HEK293 (cell line): Measurements from ENCODE around the gene FGF6.

Source experiments
- CTCF ChIA-PET: fragments of 350-600 bp; formaldehyde crosslinking; extraction: SDS; loops from one replicate; lab custom pipeline; 2021; ENCODE audit warnings: antibody characterized with exemption; lab: Yijun Ruan, JAX
- POLR2A ChIA-PET: fragments of 300-600 bp; formaldehyde crosslinking; extraction: SDS; loops from one replicate; lab custom pipeline; 2020; ENCODE audit warnings: antibody characterized with exemption, inconsistent platforms; lab: Yijun Ruan, JAX
- H3K27ac ChIP-seq: fragments of 200-500 bp; sonication (Bioruptor generic); 2 replicates; pipeline ENCODE4 v1.5.1; 2014; ENCODE audit warnings: low read depth, low read length, control low read depth, inconsistent platforms; ENCODE audit errors: extremely low read depth
- H3K36me3 ChIP-seq, 2 experiments: fragments of 200-500 bp in 1 of 2; sonication (Bioruptor generic) in 1 of 2; 1 replicate in 1 of 2; 2 replicates in 1 of 2; pipeline ENCODE4 v1.5.1; 2014 to 2017; ENCODE audit warnings: inconsistent platforms in 2 of 2, low read length in 2 of 2; ENCODE audit not compliant: control insufficient read depth in 2 of 2, insufficient read depth in 1 of 2
- H3K4me1 ChIP-seq: fragments of 200-500 bp; sonication (Bioruptor generic); 2 replicates; pipeline ENCODE4 v1.5.1; 2014; ENCODE audit warnings: mild to moderate bottlenecking, low read length, inconsistent platforms; ENCODE audit not compliant: control insufficient read depth, insufficient read depth
- H3K4me3 ChIP-seq: 2 replicates; pipeline ENCODE4 v1.5.1; 2011; ENCODE audit warnings: low read depth, mild to moderate bottlenecking, control low read depth, low read length, moderate library complexity
- H3K9me3 ChIP-seq: fragments of 200-500 bp; sonication (Bioruptor generic); 2 replicates; pipeline ENCODE4 v1.5.1; 2014; ENCODE audit warnings: low read depth, low read length, inconsistent platforms; ENCODE audit not compliant: control insufficient read depth, insufficient read depth
- BCL11A ChIP-seq: fragments of 450-650 bp; formaldehyde crosslinking; IDR thresholded peaks from 2 replicates; pipeline ENCODE4 v1.5.1; 2016; ENCODE audit warnings: low read depth, missing biosample characterization, missing genetic modification characterization
- BCL6B ChIP-seq: fragments of 450-650 bp; formaldehyde crosslinking; IDR thresholded peaks from 2 replicates; pipeline ENCODE4 v1.5.1; 2017; ENCODE audit warnings: missing biosample characterization, missing genetic modification characterization
- OVOL3 ChIP-seq: fragments of 450-650 bp; formaldehyde crosslinking; IDR thresholded peaks from 2 replicates; pipeline ENCODE4 v1.5.1; 2016; ENCODE audit warnings: missing biosample characterization, missing genetic modification characterization
- ZFP37 ChIP-seq: fragments of 450-650 bp; formaldehyde crosslinking; IDR thresholded peaks from 2 replicates; pipeline ENCODE4 v1.5.1; 2016; ENCODE audit warnings: missing biosample characterization, missing genetic modification characterization
- ZNF112 ChIP-seq: fragments of 450-650 bp; formaldehyde crosslinking; IDR thresholded peaks from 2 replicates; pipeline ENCODE4 v1.5.0; 2017; ENCODE audit warnings: missing biosample characterization, missing genetic modification characterization
- ZNF114 ChIP-seq: fragments of 450-650 bp; formaldehyde crosslinking; IDR thresholded peaks from 2 replicates; pipeline ENCODE4 v1.5.0; 2017; ENCODE audit warnings: missing biosample characterization, missing genetic modification characterization
- ZNF140 ChIP-seq: fragments of 450-650 bp; formaldehyde crosslinking; IDR thresholded peaks from 2 replicates; pipeline ENCODE4 v1.5.1; 2016; ENCODE audit warnings: missing biosample characterization, missing genetic modification characterization
- ZNF202 ChIP-seq: fragments of 450-650 bp; formaldehyde crosslinking; IDR thresholded peaks from 2 replicates; pipeline ENCODE4 v1.5.1; 2016; ENCODE audit warnings: missing biosample characterization, missing genetic modification characterization, borderline replicate concordance
- ZNF23 ChIP-seq: fragments of 450-650 bp; formaldehyde crosslinking; IDR thresholded peaks from 2 replicates; pipeline ENCODE4 v1.5.1; 2016; ENCODE audit warnings: missing biosample characterization, missing genetic modification characterization, borderline replicate concordance
- ZNF48 ChIP-seq: fragments of 450-650 bp; formaldehyde crosslinking; IDR thresholded peaks from 2 replicates; pipeline ENCODE4 v1.5.1; 2016; ENCODE audit warnings: missing biosample characterization, missing genetic modification characterization
- ZNF514 ChIP-seq: fragments of 450-650 bp; formaldehyde crosslinking; IDR thresholded peaks from 2 replicates; pipeline ENCODE4 v1.5.1; 2016; ENCODE audit warnings: missing biosample characterization, missing genetic modification characterization
- ZNF571 ChIP-seq: fragments of 450-650 bp; formaldehyde crosslinking; IDR thresholded peaks from 2 replicates; pipeline ENCODE4 v1.5.0; 2017; ENCODE audit warnings: missing biosample characterization, missing genetic modification characterization
- ZNF600 ChIP-seq: fragments of 450-650 bp; formaldehyde crosslinking; IDR thresholded peaks from 2 replicates; pipeline ENCODE4 v1.5.1; 2016; ENCODE audit warnings: missing biosample characterization, missing genetic modification characterization
- ZNF624 ChIP-seq: fragments of 450-650 bp; formaldehyde crosslinking; IDR thresholded peaks from 2 replicates; pipeline ENCODE4 v1.5.1; 2017; ENCODE audit warnings: missing biosample characterization, missing genetic modification characterization
- ZNF701 ChIP-seq: fragments of 450-650 bp; formaldehyde crosslinking; IDR thresholded peaks from 2 replicates; pipeline ENCODE4 v1.5.1; 2016; ENCODE audit warnings: missing biosample characterization, missing genetic modification characterization
- ZSCAN4 ChIP-seq: fragments of 450-650 bp; formaldehyde crosslinking; IDR thresholded peaks from 2 replicates; pipeline ENCODE4 v1.5.1; 2017; ENCODE audit warnings: missing biosample characterization, missing genetic modification characterization
- TF ChIP-seq, protein P1 (sequence below): fragments of 450-650 bp; formaldehyde crosslinking; IDR thresholded peaks from 2 replicates; pipeline ENCODE4 v1.5.0; 2017; ENCODE audit warnings: missing biosample characterization, missing genetic modification characterization, borderline replicate concordance
- TF ChIP-seq, protein P2 (sequence below): fragments of 450-650 bp; IDR thresholded peaks from 2 replicates; pipeline ENCODE4 v1.5.1; 2018; ENCODE audit warnings: missing biosample characterization, missing genetic modification characterization

FGF6 gene

GRCh38 chr12:4439736-4440135 lies 5.9 kb downstream of the FGF6 start:
- H3K9me3 ChIP-seq = no peaks in the 10 kb centered on the region
- POLR2A ChIA-PET = no interaction called here
- H3K27ac ChIP-seq = no peak overlapping the region
- no peak overlapping the region for H3K4me3 ChIP-seq
- TF ChIP-seq ZNF23 (tag by site-specific recombination) (no peak), BCL6B (tag by site-specific recombination) (no peak), ZNF112 (tag by site-specific recombination) (no peak)
- peaks cover 8% of the 10 kb centered on the region for H3K4me1 ChIP-seq
- CTCF ChIA-PET = interaction anchor here (0.8 to 1.1 kb wide), 2 partner anchors 18 to 19 kb away, joined by 4 read pairs; no protein-coding TSS in a partner anchor
- H3K36me3 ChIP-seq = no peaks in the 10 kb centered on the region

DNA sequence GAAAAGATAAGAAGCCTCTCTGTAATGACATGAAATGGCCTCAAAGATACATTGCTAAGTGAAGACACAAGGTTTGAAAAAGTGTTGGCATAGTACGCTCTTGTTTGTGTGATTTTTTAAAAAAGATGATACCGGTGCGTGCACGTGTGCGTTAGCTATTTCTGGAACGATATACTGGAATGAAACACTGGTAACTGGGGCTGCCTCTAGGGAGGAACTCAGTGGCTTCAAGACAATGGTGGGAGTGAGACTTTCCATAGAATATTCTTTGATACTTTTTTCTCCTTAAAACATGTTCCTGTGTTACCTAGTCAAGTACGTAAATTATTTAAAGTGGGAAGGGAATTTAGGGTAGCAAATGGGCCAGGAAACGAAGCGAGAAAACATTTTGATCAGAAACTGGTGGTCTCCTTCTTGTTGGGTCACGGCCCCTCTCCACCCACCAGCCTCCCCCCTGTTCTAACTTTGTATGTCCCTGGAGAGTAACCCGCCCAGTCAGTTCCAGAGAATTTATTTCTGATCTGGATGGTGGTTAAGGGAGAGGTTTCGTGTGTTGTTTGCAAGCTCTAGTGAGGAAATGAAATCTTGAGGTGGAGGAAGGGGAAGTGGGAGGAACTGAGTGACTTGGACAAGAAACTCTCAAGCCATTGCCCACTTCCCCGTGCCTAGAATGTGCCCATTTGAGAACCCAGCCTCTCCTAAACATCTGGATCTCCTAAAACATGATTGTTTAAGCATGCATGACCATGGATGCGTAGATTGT lies 6.6 kb downstream of the FGF6 start:
- H3K4me1 ChIP-seq = peaks cover 8% of the 10 kb centered on the region
- no peaks in the 10 kb centered on the region for H3K36me3 ChIP-seq
- no peaks in the 10 kb centered on the region for H3K9me3 ChIP-seq
- CTCF ChIA-PET = interaction anchor here (0.6 to 1.2 kb wide), 2 partner anchors 18 to 277 kb away, joined by 3 to 8 read pairs; no protein-coding TSS in a partner anchor
- TF ChIP-seq ZNF202 (no peak), ZNF514 (no peak), ZNF624 (tag by site-specific recombination) (no peak), ZSCAN4 (tag by site-specific recombination) (no peak), OVOL3 (no peak), ZNF140 (tag by site-specific recombination) (no peak), ZNF571 (tag by site-specific recombination) (no peak), ZNF48 (tag by site-specific recombination) (no peak), ZNF600 (tag by site-specific recombination) (no peak), BCL11A (tag by site-specific recombination) (no peak), ZNF701 (tag by site-specific recombination) (no peak), ZFP37 (tag by site-specific recombination) (no peak), ZNF114 (tag by site-specific recombination) (no peak)
- TF ChIP-seq, protein P1, sequence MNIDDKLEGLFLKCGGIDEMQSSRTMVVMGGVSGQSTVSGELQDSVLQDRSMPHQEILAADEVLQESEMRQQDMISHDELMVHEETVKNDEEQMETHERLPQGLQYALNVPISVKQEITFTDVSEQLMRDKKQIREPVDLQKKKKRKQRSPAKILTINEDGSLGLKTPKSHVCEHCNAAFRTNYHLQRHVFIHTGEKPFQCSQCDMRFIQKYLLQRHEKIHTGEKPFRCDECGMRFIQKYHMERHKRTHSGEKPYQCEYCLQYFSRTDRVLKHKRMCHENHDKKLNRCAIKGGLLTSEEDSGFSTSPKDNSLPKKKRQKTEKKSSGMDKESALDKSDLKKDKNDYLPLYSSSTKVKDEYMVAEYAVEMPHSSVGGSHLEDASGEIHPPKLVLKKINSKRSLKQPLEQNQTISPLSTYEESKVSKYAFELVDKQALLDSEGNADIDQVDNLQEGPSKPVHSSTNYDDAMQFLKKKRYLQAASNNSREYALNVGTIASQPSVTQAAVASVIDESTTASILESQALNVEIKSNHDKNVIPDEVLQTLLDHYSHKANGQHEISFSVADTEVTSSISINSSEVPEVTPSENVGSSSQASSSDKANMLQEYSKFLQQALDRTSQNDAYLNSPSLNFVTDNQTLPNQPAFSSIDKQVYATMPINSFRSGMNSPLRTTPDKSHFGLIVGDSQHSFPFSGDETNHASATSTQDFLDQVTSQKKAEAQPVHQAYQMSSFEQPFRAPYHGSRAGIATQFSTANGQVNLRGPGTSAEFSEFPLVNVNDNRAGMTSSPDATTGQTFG (tag by site-specific recombination) = no peak
- TF ChIP-seq, protein P2, sequence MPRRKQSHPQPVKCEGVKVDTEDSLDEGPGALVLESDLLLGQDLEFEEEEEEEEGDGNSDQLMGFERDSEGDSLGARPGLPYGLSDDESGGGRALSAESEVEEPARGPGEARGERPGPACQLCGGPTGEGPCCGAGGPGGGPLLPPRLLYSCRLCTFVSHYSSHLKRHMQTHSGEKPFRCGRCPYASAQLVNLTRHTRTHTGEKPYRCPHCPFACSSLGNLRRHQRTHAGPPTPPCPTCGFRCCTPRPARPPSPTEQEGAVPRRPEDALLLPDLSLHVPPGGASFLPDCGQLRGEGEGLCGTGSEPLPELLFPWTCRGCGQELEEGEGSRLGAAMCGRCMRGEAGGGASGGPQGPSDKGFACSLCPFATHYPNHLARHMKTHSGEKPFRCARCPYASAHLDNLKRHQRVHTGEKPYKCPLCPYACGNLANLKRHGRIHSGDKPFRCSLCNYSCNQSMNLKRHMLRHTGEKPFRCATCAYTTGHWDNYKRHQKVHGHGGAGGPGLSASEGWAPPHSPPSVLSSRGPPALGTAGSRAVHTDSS = no peak
- POLR2A ChIA-PET = no interaction called here
- H3K27ac ChIP-seq = no peak overlapping the region
- no peak overlapping the region for H3K4me3 ChIP-seq
